IPS DF 4.7 (cell line): ENCODE measurements around the gene TUBA3C.
"Not testable (repeated sequence)": the region's sequence is repeated elsewhere in the genome, so short reads cannot be mapped to it uniquely, and the experiment has no call there.

Source experiments
- DNase-seq: peaks from one replicate; pipeline ENCODE4 v3.0.0-alpha.2; 2013; ENCODE audit warnings: low spot score; ENCODE audit errors: extremely low read depth

The TUBA3C gene

DNA sequence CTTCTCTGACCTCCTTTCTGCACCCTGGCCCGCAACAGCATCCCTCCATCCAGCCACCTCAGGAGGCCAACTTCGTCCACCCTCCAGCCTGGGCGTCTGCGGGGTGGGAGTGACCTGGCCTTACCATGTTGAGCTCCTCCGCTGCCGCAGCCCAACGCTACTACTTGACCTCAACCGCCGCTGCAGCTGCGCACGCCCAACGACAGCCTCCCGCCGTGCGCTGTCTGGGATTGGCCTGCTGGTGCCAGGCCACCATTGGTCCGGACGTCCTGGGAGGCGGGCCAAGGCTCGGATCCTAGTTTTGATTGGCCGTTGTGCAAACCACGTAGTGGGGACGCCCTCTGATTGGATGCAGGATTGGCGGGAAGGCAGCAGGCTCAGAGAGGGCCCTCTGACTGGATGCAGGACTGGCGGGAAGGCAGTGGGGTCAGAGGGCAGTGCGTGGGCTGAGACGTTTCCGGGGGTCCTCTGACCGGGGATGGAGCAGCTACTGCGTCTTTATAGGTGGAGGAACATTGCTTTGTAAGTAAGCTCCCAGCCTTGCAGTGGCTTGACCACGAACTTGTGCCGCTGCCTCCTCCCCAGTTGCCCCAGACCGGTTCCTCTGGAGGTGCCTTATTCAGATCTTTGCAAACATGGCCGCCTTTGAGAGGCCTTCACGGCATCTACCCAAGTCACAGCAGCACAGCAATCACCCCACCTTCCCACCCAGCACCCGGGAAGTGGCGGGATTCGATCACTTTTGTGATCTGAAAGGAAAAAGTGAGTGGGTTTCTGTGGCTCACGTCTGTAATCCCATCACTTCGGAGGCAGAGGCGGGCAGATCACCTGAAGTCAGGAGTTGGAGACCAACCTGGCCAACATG, at the start of gene TUBA3C:
Gene TUBA3C (minus strand): TSS at position 204 of the 865 bp plus-strand sequence. CDS start 77 bp downstream, at position 127.
- DNase-seq, result no peak

DNA sequence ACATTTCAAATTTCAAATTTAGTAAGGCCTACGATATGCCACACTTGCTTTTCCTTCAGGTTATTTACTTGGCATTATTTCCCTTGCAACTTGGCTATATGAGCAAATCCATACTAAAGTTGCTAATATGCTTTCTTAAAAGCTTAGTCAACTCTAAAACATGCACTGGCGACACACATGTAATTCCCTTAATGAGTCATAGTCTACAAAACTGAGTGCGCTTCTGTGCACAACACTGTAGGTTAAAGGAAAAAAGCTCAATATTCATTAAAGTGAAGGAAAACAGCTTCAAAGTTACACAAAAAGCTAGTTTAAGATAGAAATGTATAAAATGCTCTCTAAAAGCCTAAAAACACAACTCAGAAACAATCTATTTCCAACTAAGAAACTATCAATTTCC, 25.8 kb upstream of the TUBA3C start:
- not testable (repeated sequence) for DNase-seq

DNA sequence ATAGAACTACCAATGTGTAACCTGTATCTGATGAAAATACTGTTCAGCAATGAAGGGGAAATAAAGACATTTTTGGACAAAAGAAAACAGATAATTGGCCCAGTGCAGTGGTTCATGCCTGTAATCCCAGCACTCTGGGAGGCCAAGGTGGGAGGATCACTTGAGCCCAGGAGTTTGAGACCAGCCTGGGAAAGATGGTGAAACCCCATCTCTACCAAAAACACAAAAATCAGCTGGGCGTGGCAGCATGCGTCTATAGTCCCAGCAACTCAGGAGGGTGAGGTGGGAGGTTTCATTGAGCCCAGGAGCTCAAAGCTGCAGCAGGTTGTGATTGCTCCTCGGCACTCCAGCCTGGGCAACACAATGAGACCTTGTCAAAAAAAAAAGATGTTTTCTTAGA, 11.0 kb upstream of the TUBA3C start:
- not testable (repeated sequence) for DNase-seq

DNA sequence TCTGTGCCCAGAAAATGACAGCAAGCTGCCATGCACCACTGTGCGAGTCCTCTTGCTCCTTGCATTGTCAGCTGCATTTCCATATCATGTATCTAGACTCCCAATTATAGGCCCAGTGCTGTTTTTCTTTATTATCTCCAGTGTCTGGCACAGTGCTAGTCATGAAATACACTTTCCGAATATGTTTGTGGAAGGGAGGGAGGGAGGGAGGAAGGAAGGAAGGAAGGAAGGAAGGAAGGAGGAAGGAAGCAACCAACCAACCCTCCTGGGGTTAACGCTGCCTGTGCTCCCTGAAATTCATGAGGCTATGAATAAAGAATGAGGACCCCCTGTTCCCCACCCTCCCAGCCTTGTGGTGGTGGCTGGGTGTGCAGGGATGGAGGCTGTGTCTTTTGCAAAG, 8.3 kb upstream of the TUBA3C start:
- not testable (repeated sequence) for DNase-seq

DNA sequence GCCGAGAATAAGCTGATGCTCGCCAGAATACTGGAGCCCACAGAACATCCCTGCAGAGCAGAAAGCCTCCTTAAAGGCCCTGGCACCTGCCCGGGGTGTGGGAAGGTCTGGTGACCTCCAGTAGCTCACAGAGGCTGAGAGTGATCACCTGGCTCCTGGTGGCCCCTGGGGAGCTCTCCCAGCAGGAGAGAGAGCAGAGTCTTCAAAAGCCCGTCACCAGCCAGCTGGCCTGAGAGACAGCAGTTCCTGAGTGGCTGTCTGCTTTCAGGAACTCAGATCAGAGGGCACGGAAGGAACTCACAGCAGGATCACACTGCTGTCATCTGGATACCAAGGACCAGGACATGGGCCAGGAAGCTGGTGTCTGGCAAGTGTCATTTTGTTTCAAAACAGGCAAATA, 7.7 kb upstream of the TUBA3C start:
- DNase-seq, result not testable (repeated sequence)

DNA sequence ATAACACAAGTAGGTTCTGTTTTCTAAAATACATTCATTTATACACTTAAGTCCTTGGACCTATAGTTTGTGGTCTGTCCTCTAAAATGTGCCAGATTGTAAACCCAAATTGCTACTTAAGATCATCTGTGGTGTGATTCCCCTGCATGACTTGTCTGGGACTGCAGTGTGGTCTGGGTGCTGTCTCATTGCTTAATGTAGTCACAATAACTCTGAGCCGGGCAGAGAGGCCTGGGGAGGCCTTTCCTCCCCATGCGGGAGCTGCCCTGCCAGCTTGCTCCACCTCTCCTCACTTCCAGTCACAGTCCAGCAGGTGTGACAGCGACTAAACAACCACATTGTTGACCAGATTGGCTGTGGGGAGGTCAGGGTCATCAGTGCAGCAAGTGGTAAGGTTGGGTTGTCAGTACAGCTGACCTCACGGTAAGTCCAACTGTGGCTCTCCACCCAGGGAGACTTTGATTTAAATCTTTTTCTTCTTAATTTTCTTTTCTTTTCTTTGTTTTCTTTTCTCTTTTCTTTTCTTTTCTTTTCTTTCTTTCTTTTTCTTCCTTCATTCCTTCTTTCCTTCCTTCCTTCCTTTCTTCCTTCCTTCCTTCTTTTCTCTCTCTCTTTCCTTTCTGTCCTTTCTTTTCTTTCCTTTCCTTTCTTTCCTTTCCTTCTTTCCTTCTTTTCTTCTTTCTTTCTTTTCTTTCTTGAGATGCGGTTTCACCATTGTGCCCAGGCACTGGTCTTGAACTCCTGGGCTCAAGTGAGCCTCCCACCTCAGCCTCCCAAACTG, 4.4 kb upstream of the TUBA3C start:
- no peak for DNase-seq

DNA sequence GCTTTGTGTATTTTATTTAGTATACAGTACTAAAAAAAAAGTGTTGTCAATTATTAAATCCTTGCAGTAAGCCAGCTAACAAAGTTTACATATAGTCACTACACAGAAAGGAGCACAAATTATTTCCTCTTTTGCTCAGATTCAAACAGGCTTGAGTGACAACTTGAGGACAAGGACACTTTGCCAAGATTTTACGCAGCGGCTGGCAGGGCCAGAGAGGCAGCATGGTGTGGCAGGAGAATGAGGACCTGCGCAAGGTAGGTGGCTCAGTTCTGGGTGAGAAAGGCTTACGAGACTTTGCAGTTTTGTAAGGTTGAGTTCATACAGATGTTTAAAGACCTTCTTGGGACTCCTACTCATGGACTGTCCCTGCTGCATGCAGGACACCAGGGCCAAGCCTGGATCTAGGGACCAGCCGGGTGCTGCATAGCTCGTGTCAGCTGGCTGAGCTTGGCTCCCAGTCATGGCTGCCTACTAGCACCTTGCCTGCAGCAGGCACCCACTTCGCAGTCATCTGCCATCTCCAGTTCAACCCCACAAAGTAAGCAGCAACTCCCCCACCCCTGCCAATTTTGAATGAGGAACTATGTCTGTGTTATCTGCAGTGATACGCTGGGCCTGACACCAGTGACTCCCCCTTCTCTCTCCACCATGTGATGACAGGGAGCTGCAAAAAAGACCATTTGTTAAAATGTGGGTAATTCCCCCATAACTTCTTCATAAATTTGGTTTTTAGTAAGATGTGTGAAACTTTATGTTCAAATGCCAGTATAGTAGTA, 3.7 kb upstream of the TUBA3C start:
- no peak for DNase-seq

DNA sequence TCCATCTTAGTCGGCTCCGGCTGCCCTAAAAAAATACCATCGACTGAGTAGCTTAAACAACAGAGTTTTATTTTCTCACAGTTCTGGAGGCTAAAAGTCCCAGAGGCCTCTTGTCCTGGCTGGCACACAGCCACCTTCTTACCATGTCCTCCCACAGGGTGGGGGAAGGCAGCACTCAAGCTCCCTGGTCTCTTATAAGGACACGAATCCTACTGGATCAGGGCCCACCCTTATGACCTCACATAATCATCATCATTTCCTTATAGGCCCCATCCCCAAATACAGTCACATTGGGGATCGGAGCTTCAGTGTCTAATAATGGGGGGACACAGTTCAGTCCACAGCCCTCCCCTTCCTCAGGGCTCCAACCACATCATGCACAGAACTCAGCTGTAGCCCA, 2.6 kb upstream of the TUBA3C start:
- DNase-seq, result no peak

DNA sequence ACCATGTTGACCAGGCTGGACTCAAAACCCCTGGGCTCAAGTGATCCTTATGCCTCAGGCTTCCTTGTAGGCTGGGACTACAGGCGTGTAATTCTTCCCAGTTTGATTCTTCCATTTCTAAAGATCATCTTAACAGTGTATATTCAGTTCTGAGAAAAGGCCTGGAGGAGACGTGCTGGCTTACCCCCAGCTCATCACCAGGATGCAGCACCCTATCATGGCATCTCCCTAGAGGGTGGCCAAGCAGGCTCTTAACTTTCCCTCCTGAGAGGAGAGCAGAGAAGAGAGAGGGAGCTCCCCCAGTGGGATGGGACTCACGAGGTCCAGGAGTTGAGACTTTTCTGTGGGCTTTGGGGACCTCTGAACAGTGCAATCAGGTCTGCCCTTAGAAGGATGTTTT, 2.1 kb upstream of the TUBA3C start:
- no peak for DNase-seq

DNA sequence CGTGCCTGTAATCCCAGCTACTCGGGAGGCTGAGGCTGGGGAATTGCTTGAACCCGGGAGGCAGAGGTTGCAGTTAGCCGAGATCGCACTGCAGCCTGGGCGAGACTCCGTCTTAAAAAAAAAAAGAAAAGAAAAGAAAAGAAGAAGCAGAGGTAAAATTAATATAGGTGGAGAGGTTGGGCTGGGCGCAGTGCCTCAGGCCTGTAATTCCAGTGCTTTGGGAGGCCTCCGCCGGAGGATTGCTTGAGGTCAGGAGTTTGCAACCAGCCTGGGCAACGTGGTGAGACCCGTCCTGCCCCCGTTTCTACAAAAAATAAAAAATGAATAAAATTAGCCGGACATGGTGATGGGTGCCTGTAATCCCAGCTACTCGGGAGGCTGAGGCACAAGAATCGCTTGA, 912 bp upstream of the TUBA3C start:
- DNase-seq, result no peak

DNA sequence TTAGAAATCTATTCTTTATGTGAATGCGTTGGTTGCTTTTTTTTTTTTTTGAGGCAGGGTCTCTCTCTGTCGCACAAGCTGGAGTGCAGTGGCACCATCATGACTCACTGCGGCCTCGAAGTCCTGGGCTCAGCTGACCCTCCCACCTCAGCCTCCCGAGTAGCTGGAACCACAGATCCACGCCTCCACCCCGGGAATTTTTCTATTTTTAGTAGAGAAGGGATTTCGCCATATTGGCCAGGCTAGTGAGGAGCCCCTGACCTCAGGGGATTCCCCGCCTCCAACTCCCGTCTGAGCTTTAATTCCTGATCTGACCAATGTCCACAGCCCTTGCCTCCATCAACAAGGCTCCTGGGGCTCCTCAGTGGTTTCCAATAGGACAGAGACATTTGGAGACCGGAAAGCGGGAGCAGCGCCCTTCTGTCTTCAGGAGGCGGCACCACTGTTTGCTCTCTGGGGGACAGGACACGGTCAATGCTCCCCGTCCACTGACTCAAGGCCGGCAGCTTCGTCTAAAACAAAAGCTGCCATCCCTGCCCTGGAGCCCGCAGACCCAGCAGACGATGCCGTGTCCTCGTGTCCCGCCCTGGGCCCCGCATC, 503 bp downstream of the TUBA3C start:
- no peak for DNase-seq

DNA sequence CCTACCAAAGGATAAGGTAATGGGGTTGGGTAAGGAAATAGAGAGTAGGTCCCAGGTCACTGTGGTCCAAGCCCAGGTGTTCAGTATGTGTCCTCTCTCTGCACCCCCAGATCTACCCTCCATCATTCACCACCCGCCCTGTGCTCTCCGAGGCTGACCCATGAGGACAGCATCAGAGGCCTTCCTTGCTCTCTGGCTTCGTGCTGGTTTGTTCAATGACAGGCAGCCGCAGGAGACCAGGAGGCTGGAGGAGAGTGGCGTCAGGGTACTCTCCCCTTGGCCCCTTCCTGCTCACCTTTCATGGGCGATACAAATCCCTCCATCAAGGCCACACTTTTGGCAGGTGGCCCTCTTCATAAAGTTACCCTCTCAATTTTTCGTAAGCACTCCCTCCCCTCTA, 1.7 kb downstream of the TUBA3C start:
- no peak for DNase-seq

DNA sequence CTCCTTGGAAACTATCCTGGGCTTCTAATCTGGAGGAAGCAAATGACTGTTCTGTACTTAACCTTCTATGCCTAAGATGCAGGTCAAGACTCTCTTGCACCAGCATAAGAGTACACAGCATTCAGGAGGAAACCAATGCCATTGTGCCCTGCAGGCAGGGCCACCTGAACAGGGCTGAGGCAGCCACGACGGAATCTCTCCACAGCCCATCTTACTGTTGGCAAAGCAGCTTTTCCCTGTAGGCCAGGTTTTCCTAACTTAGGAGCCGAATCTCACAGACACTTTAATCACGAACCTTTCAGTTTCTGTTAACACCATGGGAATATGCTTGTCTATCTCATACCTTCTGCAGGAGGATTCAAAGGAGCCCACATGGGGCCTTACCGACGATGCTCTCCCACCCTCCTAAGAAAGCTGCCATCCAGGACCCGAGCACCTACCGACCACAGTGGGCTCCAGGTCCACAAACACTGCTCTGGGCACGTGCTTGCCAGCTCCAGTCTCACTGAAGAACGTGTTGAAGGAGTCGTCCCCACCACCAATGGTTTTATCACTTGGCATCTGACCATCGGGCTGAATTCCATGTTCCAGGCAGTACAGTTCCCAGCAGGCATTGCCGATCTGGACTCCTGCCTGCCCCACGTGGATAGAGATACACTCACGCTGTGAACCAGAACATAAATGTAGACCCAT, 2.6 kb downstream of the TUBA3C start:
- no peak for DNase-seq

DNA sequence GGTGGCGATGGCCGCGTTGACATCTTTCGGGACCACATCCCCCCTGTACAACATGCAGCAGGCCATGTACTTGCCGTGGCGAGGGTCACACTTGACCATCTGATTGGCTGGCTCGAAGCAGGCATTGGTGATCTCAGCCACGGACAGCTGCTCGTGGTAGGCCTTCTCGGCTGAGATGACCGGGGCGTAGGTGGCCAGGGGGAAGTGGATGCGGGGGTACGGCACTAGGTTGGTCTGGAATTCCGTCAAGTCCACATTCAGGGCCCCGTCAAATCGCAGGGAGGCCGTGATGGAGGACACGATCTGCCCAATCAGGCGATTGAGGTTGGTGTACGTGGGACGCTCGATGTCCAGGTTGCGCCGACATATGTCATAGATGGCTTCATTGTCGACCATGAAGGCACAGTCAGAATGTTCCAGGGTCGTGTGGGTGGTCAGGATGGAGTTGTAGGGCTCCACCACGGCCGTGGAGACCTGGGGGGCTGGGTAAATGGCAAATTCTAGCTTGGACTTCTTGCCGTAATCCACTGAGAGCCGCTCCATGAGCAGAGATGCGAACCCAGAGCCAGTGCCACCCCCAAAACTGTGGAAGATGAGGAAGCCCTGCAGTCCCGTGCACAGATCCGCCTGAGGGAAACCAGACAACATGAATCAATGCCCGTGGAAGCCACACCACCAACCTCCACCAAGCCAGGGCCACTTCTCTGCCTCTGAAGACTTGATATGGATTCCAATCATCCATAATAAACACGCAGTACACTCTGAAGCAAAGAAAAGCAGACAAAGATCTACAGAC, 4.4 kb downstream of the TUBA3C start:
- DNase-seq, result not testable (repeated sequence)

DNA sequence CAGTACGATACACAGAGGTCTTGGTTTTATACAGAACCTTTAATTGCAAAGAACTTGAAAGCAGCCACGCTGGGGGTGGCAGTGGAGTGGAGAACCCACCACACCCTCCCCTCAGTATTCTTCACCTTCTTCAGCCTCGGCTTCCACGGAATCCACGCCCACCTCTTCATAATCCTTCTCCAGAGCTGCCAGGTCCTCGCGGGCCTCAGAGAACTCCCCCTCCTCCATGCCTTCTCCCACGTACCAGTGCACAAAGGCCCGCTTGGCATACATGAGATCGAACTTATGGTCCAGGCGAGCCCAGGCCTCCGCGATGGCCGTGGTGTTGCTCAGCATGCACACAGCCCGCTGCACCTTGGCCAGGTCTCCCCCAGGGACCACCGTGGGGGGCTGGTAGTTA, 7.9 kb downstream of the TUBA3C start:
- DNase-seq, result no peak

DNA sequence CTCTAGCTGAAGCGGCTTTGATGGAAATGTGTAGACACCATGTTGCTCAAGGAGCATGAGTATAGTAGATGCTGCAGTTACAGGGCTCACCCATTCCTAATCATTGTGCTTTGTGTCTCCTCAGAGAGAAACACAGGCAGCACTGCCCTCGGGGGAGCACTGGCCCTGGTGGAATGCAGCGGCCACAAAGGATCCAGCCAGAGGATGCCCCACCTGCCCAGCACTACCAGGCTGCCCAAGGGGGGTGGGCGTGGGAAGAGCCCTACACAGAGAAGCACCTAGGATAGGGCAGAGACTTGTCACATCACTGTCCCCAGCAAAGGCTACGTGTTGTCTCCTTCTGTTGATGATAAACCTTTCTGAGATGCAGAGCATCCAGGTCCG, 9.0 kb downstream of the TUBA3C start:
- no peak for DNase-seq

DNA sequence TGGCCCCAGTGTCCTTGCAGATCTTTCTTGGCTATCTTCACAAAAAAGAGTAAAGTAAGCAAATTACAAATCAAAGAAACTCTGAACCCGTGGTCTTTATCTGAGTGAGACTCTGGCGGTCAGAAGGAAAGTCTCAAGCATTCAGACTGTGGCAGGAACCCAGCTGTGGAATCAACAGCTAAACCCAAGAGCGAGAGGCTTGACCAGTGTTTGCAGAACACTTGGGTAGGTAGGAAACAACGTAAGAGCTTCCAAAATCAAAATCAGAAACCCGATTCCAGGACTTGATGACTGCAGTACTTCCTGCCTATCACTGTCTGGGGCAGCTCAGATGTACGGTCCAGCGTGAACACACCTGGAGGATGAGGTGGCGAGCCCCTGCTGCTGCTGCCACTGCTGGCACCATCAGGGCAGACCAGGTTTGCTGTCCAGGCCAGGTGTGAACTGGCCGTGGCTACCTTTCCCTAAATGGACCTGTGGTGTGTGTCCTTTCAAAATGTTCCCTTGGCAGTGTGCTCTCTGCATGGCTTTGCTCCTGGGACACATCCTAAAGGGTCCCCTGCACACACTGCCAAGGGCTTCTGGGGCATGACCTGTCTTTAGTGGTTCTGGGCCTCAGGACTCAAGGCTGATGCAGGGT, 9.5 kb downstream of the TUBA3C start:
- no peak for DNase-seq

DNA sequence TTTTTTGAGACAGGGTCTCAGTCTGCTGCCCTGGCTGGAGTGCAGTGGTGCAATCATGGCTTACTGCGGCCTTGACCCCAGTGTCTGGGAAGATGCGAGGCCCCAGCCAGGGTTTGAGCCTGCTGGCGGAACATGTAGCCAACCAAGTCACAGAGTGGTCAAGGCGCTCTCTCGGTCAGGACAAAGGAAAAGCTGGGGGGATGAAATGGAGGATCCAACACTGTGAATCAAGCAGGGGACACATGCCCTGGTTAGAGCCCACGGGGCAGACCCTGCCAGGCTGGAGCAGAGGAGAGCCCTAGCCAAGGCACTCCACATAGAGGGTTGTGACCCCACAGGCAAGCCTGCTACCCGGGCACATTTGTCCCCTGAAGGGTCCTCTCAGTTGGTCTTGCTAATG, 10.1 kb downstream of the TUBA3C start:
- no peak for DNase-seq

DNA sequence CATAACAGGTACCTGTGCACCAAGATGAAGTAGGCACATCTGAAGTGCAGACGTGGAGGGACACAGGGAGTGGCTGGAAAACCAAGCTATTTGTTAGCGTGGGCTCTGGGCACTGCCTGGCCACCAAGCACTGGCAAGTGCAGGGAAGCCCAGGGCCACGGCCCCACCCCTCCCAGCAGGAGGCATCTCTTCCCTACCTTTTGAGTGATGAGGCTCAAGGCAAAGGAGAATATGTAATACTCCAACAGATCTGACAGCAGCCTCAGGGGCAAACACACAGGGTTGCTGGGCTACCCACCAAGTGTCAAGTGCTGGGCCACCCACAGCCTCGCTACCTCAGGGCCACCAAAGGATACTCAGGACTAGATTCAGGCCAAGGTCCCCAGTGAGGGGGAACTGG, 11.6 kb downstream of the TUBA3C start:
- DNase-seq, result no peak

DNA sequence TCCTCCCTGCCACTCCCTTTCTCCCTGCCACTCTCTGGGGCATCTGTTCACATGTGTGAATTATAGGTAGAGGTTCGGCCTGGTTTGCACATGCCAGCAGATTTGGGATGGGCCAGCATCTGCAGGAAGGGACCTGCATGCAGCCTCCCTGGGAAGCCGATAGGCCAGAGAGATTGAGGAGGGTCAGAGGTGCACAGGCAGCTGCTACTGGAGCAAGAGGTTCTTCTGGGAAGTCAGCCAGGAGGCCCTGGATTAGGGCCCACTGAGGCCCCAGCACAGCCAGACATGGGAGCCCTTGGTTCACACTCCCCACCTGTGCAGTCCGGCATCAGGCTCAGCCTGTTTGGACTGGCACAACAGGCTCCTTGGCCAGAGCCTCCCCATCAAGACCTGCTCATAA, 12.1 kb downstream of the TUBA3C start:
- no peak for DNase-seq
